IMR-90 (cell line): ENCODE data around the gene SSR1. TPM values are rescaled to one million over a fixed set of nuclear protein-coding genes. Genes with fewer than 3 reads are reported as not detected.

Experiments
- ATAC-seq: fragments of 200-7000 bp; cut with Tn5 transposase; 2 replicates; pipeline ENCODE4 v1.9.1; 2020; ENCODE audit warnings: low read depth, mild to moderate bottlenecking, moderate library complexity
- BruUV-seq: library from RNA; stranded (reverse); fragments of 400-500 nt; replicated peaks from 2 replicates; lab custom pipeline; 2021; lab: Mats Ljungman, UMichigan
- CTCF ChIA-PET: fragments of 300-600 bp; formaldehyde crosslinking; extraction: SDS; loops from one replicate; lab custom pipeline; 2021; ENCODE audit warnings: antibody characterized with exemption; lab: Yijun Ruan, JAX
- POLR2A ChIA-PET: fragments of 300-600 bp; sonication (Branson Sonifier 250); formaldehyde crosslinking; loops from one replicate; lab custom pipeline; 2022; ENCODE audit warnings: antibody characterized with exemption; ENCODE audit not compliant: unreplicated experiment; lab: Charles Lee
- DNase-seq: peaks from one replicate; pipeline ENCODE4 v3.0.0; 2013
- H2AFZ ChIP-seq: replicated peaks from 2 replicates; pipeline ENCODE3; 2013; ENCODE audit warnings: low read length, mild to moderate bottlenecking; ENCODE audit not compliant: poor library complexity
- H2AK5ac ChIP-seq: 2 replicates; pipeline ENCODE4 v1.6.1; 2013; ENCODE audit warnings: low read depth, low read length, inconsistent platforms
- H2AK9ac ChIP-seq: replicated peaks from 2 replicates; pipeline ENCODE3; 2013; ENCODE audit warnings: mild to moderate bottlenecking, low read depth, low read length, moderate library complexity; ENCODE audit not compliant: poor library complexity
- H2BK120ac ChIP-seq: 2 replicates; pipeline ENCODE4 v1.6.1; 2013; ENCODE audit warnings: low read depth, low read length, inconsistent platforms
- H2BK15ac ChIP-seq: 3 replicates; pipeline ENCODE4 v1.6.1; 2013; ENCODE audit warnings: low read depth, low read length, inconsistent platforms
- H2BK20ac ChIP-seq: 2 replicates; pipeline ENCODE4 v1.6.1; 2013; ENCODE audit warnings: low read depth, mild to moderate bottlenecking, inconsistent platforms, low read length, moderate library complexity
- H2BK5ac ChIP-seq: 2 replicates; pipeline ENCODE4 v1.6.1; 2013; ENCODE audit warnings: mild to moderate bottlenecking, low read depth, low read length, inconsistent platforms; ENCODE audit not compliant: poor library complexity, severe bottlenecking
- H3K14ac ChIP-seq: replicated peaks from 2 replicates; pipeline ENCODE4 v1.6.1; 2013; ENCODE audit warnings: low read depth, low read length, inconsistent platforms
- H3K18ac ChIP-seq: 2 replicates; pipeline ENCODE4 v1.6.1; 2013; ENCODE audit warnings: low read depth, low read length, control low read depth
- H3K23ac ChIP-seq: 2 replicates; pipeline ENCODE4 v1.6.1; 2013; ENCODE audit warnings: low read depth, low read length, inconsistent platforms
- H3K27ac ChIP-seq: 2 replicates; pipeline ENCODE4 v1.5.1; 2013; ENCODE audit warnings: mild to moderate bottlenecking, control low read depth, low read length; ENCODE audit not compliant: insufficient read depth
- H3K27me3 ChIP-seq: 2 replicates; pipeline ENCODE4 v1.6.1; 2013; ENCODE audit warnings: low read length; ENCODE audit not compliant: control insufficient read depth, insufficient read depth
- H3K36me3 ChIP-seq: 2 replicates; pipeline ENCODE4 v1.6.1; 2013; ENCODE audit warnings: low read length, mixed read lengths; ENCODE audit not compliant: control insufficient read depth, insufficient read depth
- H3K4ac ChIP-seq: 2 replicates; pipeline ENCODE4 v1.6.1; 2013; ENCODE audit warnings: low read depth, low read length, inconsistent platforms
- H3K4me1 ChIP-seq: 2 replicates; pipeline ENCODE4 v1.6.1; 2013; ENCODE audit warnings: low read length, mixed read lengths; ENCODE audit not compliant: control insufficient read depth, insufficient read depth
- H3K4me2 ChIP-seq: 2 replicates; pipeline ENCODE4 v1.6.1; 2013; ENCODE audit warnings: low read depth, mild to moderate bottlenecking, control low read depth, low read length, moderate library complexity
- H3K4me3 ChIP-seq: 2 replicates; pipeline ENCODE4 v1.5.1; 2013; ENCODE audit warnings: low read depth, mild to moderate bottlenecking, control low read depth, low read length, moderate library complexity; ENCODE audit not compliant: insufficient read depth
- H3K56ac ChIP-seq: 2 replicates; pipeline ENCODE4 v1.6.1; 2013; ENCODE audit warnings: low read length, inconsistent platforms; ENCODE audit not compliant: insufficient read depth; ENCODE audit errors: extremely low read depth
- H3K79me1 ChIP-seq, 2 experiments: 2 replicates each; pipeline ENCODE4 v1.6.1; 2013; ENCODE audit warnings: low read length in 2 of 2, inconsistent platforms in 1 of 2, low read depth in 1 of 2
- H3K9ac ChIP-seq: 2 replicates; pipeline ENCODE4 v1.6.1; 2013; ENCODE audit warnings: low read depth, low read length, control low read depth
- H3K9me1 ChIP-seq: 2 replicates; pipeline ENCODE4 v1.6.1; 2013; ENCODE audit warnings: low read length, inconsistent platforms; ENCODE audit not compliant: insufficient read depth
- H3K9me3 ChIP-seq: 2 replicates; pipeline ENCODE4 v1.6.1; 2013; ENCODE audit warnings: low read length; ENCODE audit not compliant: control insufficient read depth, insufficient read depth
- H4K20me1 ChIP-seq: 2 replicates; pipeline ENCODE4 v1.6.1; 2013; ENCODE audit warnings: low read length, inconsistent platforms; ENCODE audit not compliant: insufficient read depth
- H4K5ac ChIP-seq: 2 replicates; pipeline ENCODE4 v1.6.1; 2013; ENCODE audit warnings: mild to moderate bottlenecking, low read depth, low read length, control low read depth
- H4K8ac ChIP-seq, 2 experiments: 2 replicates each; pipeline ENCODE4 v1.6.1; 2013; ENCODE audit warnings: low read depth in 2 of 2, low read length in 2 of 2, control low read depth in 1 of 2, inconsistent platforms in 1 of 2
- H4K91ac ChIP-seq: 2 replicates; pipeline ENCODE4 v1.6.1; 2013; ENCODE audit warnings: low read depth, low read length, inconsistent platforms; ENCODE audit not compliant: insufficient read depth
- BHLHE40 ChIP-seq: fragments of 150-350 bp; IDR thresholded peaks from 2 replicates; pipeline ENCODE4 v1.6.1; 2016; ENCODE audit warnings: mild to moderate bottlenecking, low read depth, low read length
- CEBPB ChIP-seq: IDR thresholded peaks from 2 replicates; pipeline ENCODE4 v1.6.1; 2012; ENCODE audit warnings: low read depth, low read length, improper control_type of control experiment
- CHD1 ChIP-seq: IDR thresholded peaks from 2 replicates; pipeline ENCODE4 v1.6.1; 2012; ENCODE audit warnings: low read depth, low read length, improper control_type of control experiment
- FOS ChIP-seq: fragments of 150-350 bp; IDR thresholded peaks from 2 replicates; pipeline ENCODE4 v1.6.1; 2016; ENCODE audit warnings: low read depth, low read length
- MAFK ChIP-seq: IDR thresholded peaks from 2 replicates; pipeline ENCODE4 v1.6.1; 2012; ENCODE audit warnings: low read depth, low read length, improper control_type of control experiment
- MAZ ChIP-seq: IDR thresholded peaks from 2 replicates; pipeline ENCODE4 v1.6.1; 2012; ENCODE audit warnings: low read depth, mild to moderate bottlenecking, low read length, improper control_type of control experiment, moderate library complexity, borderline replicate concordance
- MXI1 ChIP-seq: IDR thresholded peaks from 2 replicates; pipeline ENCODE4 v1.6.1; 2012; ENCODE audit warnings: low read depth, mild to moderate bottlenecking, low read length, moderate library complexity, borderline replicate concordance
- NFE2L2 ChIP-seq: fragments of 150-350 bp; IDR thresholded peaks from 2 replicates; pipeline ENCODE4 v1.6.1; 2016; ENCODE audit warnings: low read depth, mild to moderate bottlenecking, low read length
- POLR2A ChIP-seq: IDR thresholded peaks from 2 replicates; pipeline ENCODE4 v1.6.1; 2012; ENCODE audit warnings: mild to moderate bottlenecking, low read depth, low read length
- RAD21 ChIP-seq: IDR thresholded peaks from 2 replicates; pipeline ENCODE4 v1.6.1; 2012; ENCODE audit warnings: low read length, improper control_type of control experiment
- RCOR1 ChIP-seq: IDR thresholded peaks from 2 replicates; pipeline ENCODE4 v1.6.1; 2012; ENCODE audit warnings: mild to moderate bottlenecking, low read length, improper control_type of control experiment; ENCODE audit not compliant: insufficient replicate concordance
- RFX5 ChIP-seq: IDR thresholded peaks from 2 replicates; pipeline ENCODE4 v1.8.0; 2012; ENCODE audit warnings: low read depth, mild to moderate bottlenecking, low read length, moderate library complexity
- SMC3 ChIP-seq: fragments of 150-350 bp; IDR thresholded peaks from 2 replicates; pipeline ENCODE4 v1.6.1; 2016; ENCODE audit warnings: low read depth, mild to moderate bottlenecking, antibody characterized with exemption, low read length, moderate library complexity
- USF2 ChIP-seq: fragments of 150-350 bp; IDR thresholded peaks from 2 replicates; pipeline ENCODE4 v1.6.1; 2017; ENCODE audit warnings: mild to moderate bottlenecking, antibody characterized with exemption, low read length, low read depth
- WGBS, 2 experiments: methylation state at CpG; one replicate each; pipeline versions ENCODE4 v1.1.5 to v1.1.7; 2013; ENCODE audit warnings: missing lambda C conversion rate in 2 of 2; ENCODE audit not compliant: insufficient read length in 1 of 2; ENCODE audit errors: extremely low coverage in 2 of 2; 5-methylcytosine and 5-hydroxymethylcytosine counted together
- dilution Hi-C: fragments of 300-500 bp; cut with HindIII; formaldehyde crosslinking; loops from one replicate; pipeline ENCODE4 v1.14.3; 2018; ENCODE audit warnings: low sequenced_read_pairs; ENCODE audit not compliant: unreplicated experiment
- in situ Hi-C: fragments of 300-500 bp; cut with MboI; formaldehyde crosslinking; loops from 3 replicates; pipeline ENCODE4 v1.14.3; 2019; ENCODE audit warnings: low sequenced_read_pairs, inconsistent platforms, mixed read lengths
- intact Hi-C: fragments of 100-400 bp; cut with micrococcal nuclease; formaldehyde crosslinking; loops from 2 replicates; pipeline ENCODE4 v1.10.0; 2022
- polyA plus RNA-seq, 3 experiments: library from polyadenylated mRNA; depleted of rRNA; stranded (reverse); fragments of >200 nt; gene quantifications; 2 replicates each; pipeline ENCODE4 v1.2.3, GENCODE V29; 2012; ENCODE audit warnings: low replicate concordance in 1 of 3
- total RNA-seq: library from RNA; depleted of rRNA; stranded (reverse); fragments of >200 nt; gene quantifications from 2 replicates; pipeline ENCODE4 v1.2.3, GENCODE V29; 2012
- TF ChIP-seq, protein P1 (sequence below): conservative IDR thresholded peaks from 2 replicates; pipeline ENCODE4 v1.5.1; 2012; ENCODE audit warnings: mild to moderate bottlenecking, low read depth, low read length, improper control_type of control experiment
- TF ChIP-seq, protein P2 (sequence below): fragments of 150-350 bp; IDR thresholded peaks from 2 replicates; pipeline ENCODE4 v1.6.1; 2016; ENCODE audit warnings: low read depth, mild to moderate bottlenecking, low read length, moderate library complexity, borderline replicate concordance

SSR1 gene
- total and polyA plus RNA-seq, 2 of the 4 experiments (the other 2 are of a cell fraction), result 110 to 120 TPM

GRCh38 chr6:7328243-7328642 is 15.2 kb upstream of the SSR1 start:
- ChIA-PET POLR2A (no interaction called here), CTCF (interaction anchor here (1.0 kb wide), 1 partner anchor 11 kb away, joined by 3 read pairs; no protein-coding TSS in a partner anchor)
- in situ Hi-C loops, result no loop called here
- Histone ChIP-seq H3K4me1 (no peaks in the 10 kb centered on the region), H2BK15ac (no peak overlapping the region), H4K91ac (no peak overlapping the region), H2BK5ac (no peak overlapping the region), H3K79me1 (no peaks in the 10 kb centered on the region), H3K27me3 (no peaks in the 10 kb centered on the region; the same call in 1 of the 2 replicates), H3K9me3 (no peaks in the 10 kb centered on the region), H2AFZ (no peak overlapping the region), H2BK120ac (no peak overlapping the region), H3K4me2 (no peak overlapping the region), H3K4ac (no peak overlapping the region), H3K18ac (no peak overlapping the region), H4K5ac (no peak overlapping the region), H3K36me3 (no peaks in the 10 kb centered on the region), H2BK20ac (no peak overlapping the region), H3K4me3 (no peak overlapping the region), H4K8ac (no peak overlapping the region), H2AK5ac (no peak overlapping the region), H3K27ac (no peak overlapping the region), H3K14ac (no peak overlapping the region), H3K23ac (no peak overlapping the region), H3K9me1 (no peaks in the 10 kb centered on the region), H3K9ac (no peak overlapping the region), H3K56ac (no peak overlapping the region), H4K20me1 (no peaks in the 10 kb centered on the region), H2AK9ac (no peak overlapping the region)
- ATAC-seq, result no peak
- dilution Hi-C loops, result no loop called here
- TF ChIP-seq RFX5, result no peak
- TF ChIP-seq MAFK, result no peak
- no peak for TF ChIP-seq NFE2L2
- no peak for TF ChIP-seq RCOR1
- TF ChIP-seq FOS, result no peak
- no peak for TF ChIP-seq POLR2A
- no peak for TF ChIP-seq BHLHE40
- TF ChIP-seq RAD21, result no peak
- TF ChIP-seq, protein P1, sequence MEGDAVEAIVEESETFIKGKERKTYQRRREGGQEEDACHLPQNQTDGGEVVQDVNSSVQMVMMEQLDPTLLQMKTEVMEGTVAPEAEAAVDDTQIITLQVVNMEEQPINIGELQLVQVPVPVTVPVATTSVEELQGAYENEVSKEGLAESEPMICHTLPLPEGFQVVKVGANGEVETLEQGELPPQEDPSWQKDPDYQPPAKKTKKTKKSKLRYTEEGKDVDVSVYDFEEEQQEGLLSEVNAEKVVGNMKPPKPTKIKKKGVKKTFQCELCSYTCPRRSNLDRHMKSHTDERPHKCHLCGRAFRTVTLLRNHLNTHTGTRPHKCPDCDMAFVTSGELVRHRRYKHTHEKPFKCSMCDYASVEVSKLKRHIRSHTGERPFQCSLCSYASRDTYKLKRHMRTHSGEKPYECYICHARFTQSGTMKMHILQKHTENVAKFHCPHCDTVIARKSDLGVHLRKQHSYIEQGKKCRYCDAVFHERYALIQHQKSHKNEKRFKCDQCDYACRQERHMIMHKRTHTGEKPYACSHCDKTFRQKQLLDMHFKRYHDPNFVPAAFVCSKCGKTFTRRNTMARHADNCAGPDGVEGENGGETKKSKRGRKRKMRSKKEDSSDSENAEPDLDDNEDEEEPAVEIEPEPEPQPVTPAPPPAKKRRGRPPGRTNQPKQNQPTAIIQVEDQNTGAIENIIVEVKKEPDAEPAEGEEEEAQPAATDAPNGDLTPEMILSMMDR, result no peak
- no peak for TF ChIP-seq MXI1
- TF ChIP-seq CEBPB, result no peak
- no peak for TF ChIP-seq USF2
- no peak for TF ChIP-seq SMC3
- no peak for TF ChIP-seq MAZ
- no peak for TF ChIP-seq CHD1
- TF ChIP-seq, protein P2, sequence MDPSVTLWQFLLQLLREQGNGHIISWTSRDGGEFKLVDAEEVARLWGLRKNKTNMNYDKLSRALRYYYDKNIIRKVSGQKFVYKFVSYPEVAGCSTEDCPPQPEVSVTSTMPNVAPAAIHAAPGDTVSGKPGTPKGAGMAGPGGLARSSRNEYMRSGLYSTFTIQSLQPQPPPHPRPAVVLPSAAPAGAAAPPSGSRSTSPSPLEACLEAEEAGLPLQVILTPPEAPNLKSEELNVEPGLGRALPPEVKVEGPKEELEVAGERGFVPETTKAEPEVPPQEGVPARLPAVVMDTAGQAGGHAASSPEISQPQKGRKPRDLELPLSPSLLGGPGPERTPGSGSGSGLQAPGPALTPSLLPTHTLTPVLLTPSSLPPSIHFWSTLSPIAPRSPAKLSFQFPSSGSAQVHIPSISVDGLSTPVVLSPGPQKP, result no peak
- BruUV-seq, result no TSS peak
- intact Hi-C loops, result no loop called here
- WGBS, 2 experiments, result 0% methylated on average over 1 of the region's 2 CpGs; no CpG with 5 or more reads in 1 of the 2 experiments
- no peak for DNase-seq
